ENCODE measurements around the gene DBH. TPM values are rescaled to one million over a fixed set of nuclear protein-coding genes. Genes with fewer than 3 reads are reported as not detected.

The DBH gene
- polyA plus RNA-seq, 3 donors: not detected

GRCh38 chr9:133691191-133691590 is 55.0 kb downstream of the DBH start:
- H3K27me3 Mint-ChIP-seq (ENCODE audit: low read depth in 3 of 3): peaks cover 0 to 3% (median 2%) of the 10 kb centered on the region in 3 donors

GRCh38 chr9:133691626-133692363 is 55.6 kb downstream of the DBH start:
- Histone ChIP-seq H3K9ac (ENCODE audit: insufficient read depth, low read length, poor library complexity, severe bottlenecking) (no peak overlapping the region), H4K20me1 (ENCODE audit: insufficient read depth, low read length) (no peaks in the 10 kb centered on the region), H3K4me1 (ENCODE audit: control insufficient read depth in 1 of 2, insufficient read depth in 2 of 2, low read length in 2 of 2) (no peaks in the 10 kb centered on the region), H3K79me2 (ENCODE audit: insufficient read depth, low read length) (no peaks in the 10 kb centered on the region), H3K27me3 (ENCODE audit: control insufficient read depth in 2 of 2, insufficient read depth in 2 of 2, low read length in 2 of 2) (no peaks in the 10 kb centered on the region), H3K36me3 (replicated peaks in 1 of 2; ENCODE audit: control insufficient read depth in 1 of 2, insufficient read depth in 2 of 2, low read length in 2 of 2) (no peaks in the 10 kb centered on the region), H2AFZ (ENCODE audit: insufficient read depth, low read depth, low read length, poor library complexity, severe bottlenecking) (no peak overlapping the region), H3K4me3 (replicated peaks in 1 of 3; ENCODE audit: low read depth in 2 of 3, low read length in 3 of 3) (no peak overlapping the region), H3K9me3 (replicated peaks in 1 of 2; ENCODE audit: control insufficient read depth in 1 of 2, insufficient read depth in 1 of 2, low read length in 2 of 2) (no peaks in the 10 kb centered on the region), H3K4me2 (replicated peaks; ENCODE audit: extremely low read depth, low read length, poor library complexity, severe bottlenecking) (no peak overlapping the region), H3K27ac (ENCODE audit: low read depth in 1 of 2, low read length in 2 of 2) (no peak overlapping the region)
- Mint-ChIP-seq H3K4me3 (no peak overlapping the region), H3K4me1 (no peaks in the 10 kb centered on the region), H3K27me3 (ENCODE audit: low read depth in 3 of 3) (peaks cover 0 to 3% (median 3%) of the 10 kb centered on the region in 3 donors), H3K9me3 (no peaks in the 10 kb centered on the region), H3K27ac (no peak overlapping the region), H3K36me3 (no peaks in the 10 kb centered on the region)
- no peak for DNase-seq
- 97% methylated on average over 14 of the region's 19 CpGs for WGBS (ENCODE audit: insufficient coverage)
- no peak for TF ChIP-seq CTCF (IDR thresholded peaks at IDR 0.05)
- intact Hi-C loops (cut with micrococcal nuclease): no loop called here

More at GRCh38 chr9:133691191-133691590, 55.0 kb downstream of the DBH start:
- intact Hi-C loops (cut with micrococcal nuclease): no loop called here
- H3K79me2 ChIP-seq (ENCODE audit: insufficient read depth, low read length): no peaks in the 10 kb centered on the region
- H3K27me3 ChIP-seq (ENCODE audit: control insufficient read depth in 2 of 2, insufficient read depth in 2 of 2, low read length in 2 of 2): no peaks in the 10 kb centered on the region
- no peak overlapping the region for H2AFZ ChIP-seq (ENCODE audit: insufficient read depth, low read depth, low read length, poor library complexity, severe bottlenecking)
- no peak for TF ChIP-seq CTCF (IDR thresholded peaks at IDR 0.05)
- no peak overlapping the region for H3K4me2 ChIP-seq (replicated peaks; ENCODE audit: extremely low read depth, low read length, poor library complexity, severe bottlenecking)
- Mint-ChIP-seq H3K9me3 (no peaks in the 10 kb centered on the region), H3K27ac (peak overlapping the region in 1 of 7 donors; percentile 46), H3K4me3 (no peak overlapping the region), H3K36me3 (no peaks in the 10 kb centered on the region), H3K4me1 (no peaks in the 10 kb centered on the region)
- no peak for DNase-seq
- H3K4me1 ChIP-seq (ENCODE audit: control insufficient read depth in 1 of 2, insufficient read depth in 2 of 2, low read length in 2 of 2): no peaks in the 10 kb centered on the region
- no peak overlapping the region for H3K9ac ChIP-seq (ENCODE audit: insufficient read depth, low read length, poor library complexity, severe bottlenecking)
- H3K36me3 ChIP-seq (replicated peaks in 1 of 2; ENCODE audit: control insufficient read depth in 1 of 2, insufficient read depth in 2 of 2, low read length in 2 of 2): no peaks in the 10 kb centered on the region
- no peaks in the 10 kb centered on the region for H4K20me1 ChIP-seq (ENCODE audit: insufficient read depth, low read length)
- H3K9me3 ChIP-seq (replicated peaks in 1 of 2; ENCODE audit: control insufficient read depth in 1 of 2, insufficient read depth in 1 of 2, low read length in 2 of 2): no peaks in the 10 kb centered on the region
- no peak overlapping the region for H3K27ac ChIP-seq (ENCODE audit: low read depth in 1 of 2, low read length in 2 of 2)
- 84% methylated on average over 2 of the region's 4 CpGs for WGBS (ENCODE audit: insufficient coverage)
- no peak overlapping the region for H3K4me3 ChIP-seq (replicated peaks in 1 of 3; ENCODE audit: low read depth in 2 of 3, low read length in 3 of 3)

All from CD14-positive monocyte (primary cell).